GM12878 (cell line): Measurements from ENCODE around the gene STAT4. TPM values are rescaled to one million over a fixed set of nuclear protein-coding genes. Genes with fewer than 3 reads are reported as not detected.

ENCODE experiments used
- ATAC-seq: fragments of 200-7000 bp; cut with Tn5 transposase; 3 replicates; pipeline ENCODE4 v1.9.1; 2020; ENCODE audit warnings: mild to moderate bottlenecking, moderate library complexity
- BruUV-seq: library from RNA; stranded (reverse); fragments of 400-500 nt; replicated peaks from 2 replicates; lab custom pipeline; 2021; lab: Mats Ljungman, UMichigan
- CTCF ChIA-PET: fragments of 300-600 bp; sonication (Branson Sonifier 250); formaldehyde crosslinking; extraction: SDS; loops from one replicate; lab custom pipeline; 2021; ENCODE audit warnings: inconsistent platforms; lab: Yijun Ruan, JAX
- POLR2A ChIA-PET: fragments of 350-600 bp; formaldehyde crosslinking; extraction: SDS; loops from one replicate; lab custom pipeline; 2021; ENCODE audit warnings: inconsistent platforms; lab: Charles Lee
- RAD21 ChIA-PET: fragments of 300-600 bp; sonication (Branson Sonifier 250); formaldehyde crosslinking; loops from one replicate; lab custom pipeline; 2023; ENCODE audit warnings: antibody characterized with exemption; ENCODE audit not compliant: unreplicated experiment; lab: Charles Lee
- SMC1A ChIA-PET: fragments of 300-600 bp; sonication (Branson Sonifier 250); formaldehyde crosslinking; loops from one replicate; lab custom pipeline; 2023; ENCODE audit not compliant: unreplicated experiment, uncharacterized antibody; lab: Charles Lee
- DNase-seq: peaks from one replicate; pipeline ENCODE4 v3.0.0-alpha.2; 2011; ENCODE audit warnings: low read depth, low spot score
- FAIRE-seq: peaks from 3 replicates; lab custom pipeline; 2011; peaks lifted over from hg19 to GRCh38; lab: Jason Lieb, UNC
- H2AFZ ChIP-seq: 2 replicates; pipeline ENCODE4 v1.6.0; 2011; ENCODE audit warnings: low read depth, low read length, control low read depth; ENCODE audit not compliant: control insufficient read depth
- H3K27ac ChIP-seq: 2 replicates; pipeline ENCODE4 v1.5.1; 2011; ENCODE audit warnings: control low read depth; ENCODE audit not compliant: control insufficient read depth, insufficient read depth
- H3K27me3 ChIP-seq, 2 experiments: replicated peaks in 1 of 2; 2 replicates each; pipeline versions ENCODE4 v1.6.0 to v1.6.1; 2011; ENCODE audit warnings: low read length in 1 of 2; ENCODE audit not compliant: control insufficient read depth in 2 of 2, insufficient read depth in 2 of 2
- H3K36me3 ChIP-seq, 2 experiments: 2 replicates each; pipeline ENCODE4 v1.5.1; 2011; ENCODE audit warnings: low read length in 1 of 2; ENCODE audit not compliant: control insufficient read depth in 2 of 2, insufficient read depth in 2 of 2
- H3K4me1 ChIP-seq: 2 replicates; pipeline ENCODE4 v1.6.1; 2011; ENCODE audit warnings: mild to moderate bottlenecking, low read length, moderate library complexity, mixed read lengths; ENCODE audit not compliant: control insufficient read depth, insufficient read depth
- H3K4me2 ChIP-seq: 2 replicates; pipeline ENCODE4 v1.6.0; 2011; ENCODE audit warnings: control low read depth; ENCODE audit not compliant: control insufficient read depth, insufficient read depth
- H3K4me3 ChIP-seq: fragments of 200-600 bp; sonication (generic); 2 replicates; pipeline ENCODE4 v1.5.1; 2016
- H3K79me2 ChIP-seq: 2 replicates; pipeline ENCODE4 v1.6.0; 2011; ENCODE audit warnings: low read length; ENCODE audit not compliant: control insufficient read depth, insufficient read depth
- H3K9ac ChIP-seq: 2 replicates; pipeline ENCODE4 v1.8.0; 2011; ENCODE audit warnings: low read length, control low read depth, mixed read lengths; ENCODE audit not compliant: control insufficient read depth, insufficient read depth
- H3K9me3 ChIP-seq: replicated peaks from 3 replicates; pipeline ENCODE4 v1.5.1; 2011; ENCODE audit warnings: mild to moderate bottlenecking, low read length; ENCODE audit not compliant: control insufficient read depth, insufficient read depth
- H4K20me1 ChIP-seq: 2 replicates; pipeline ENCODE4 v1.6.0; 2011; ENCODE audit not compliant: control insufficient read depth, insufficient read depth
- CBFB ChIP-seq: IDR thresholded peaks from 2 replicates; pipeline ENCODE4 v1.6.1; 2016; ENCODE audit warnings: antibody characterized with exemption, low read depth
- CEBPB ChIP-seq, 2 experiments: fragments of 150-350 bp in 1 of 2; IDR thresholded peaks; 2 replicates each; pipeline ENCODE4 v1.6.1; 2012 to 2014; ENCODE audit warnings: low read depth in 2 of 2, low read length in 2 of 2, borderline replicate concordance in 1 of 2, inconsistent platforms in 1 of 2
- EGR1 ChIP-seq, 2 experiments: IDR thresholded peaks; 1 replicate in 1 of 2; 2 replicates in 1 of 2; pipeline ENCODE4 v1.6.1; 2011 to 2012; ENCODE audit warnings: low read depth in 2 of 2, low read length in 2 of 2, borderline replicate concordance in 1 of 2, mild to moderate bottlenecking in 1 of 2, moderate library complexity in 1 of 2
- ESRRA ChIP-seq: IDR thresholded peaks from 2 replicates; pipeline ENCODE4 v1.6.1; 2012; ENCODE audit warnings: mild to moderate bottlenecking, low read length, improper control_type of control experiment
- ETV6 ChIP-seq, 2 experiments: fragments of 450-650 bp in 1 of 2; IDR thresholded peaks in 1 of 2; conservative IDR thresholded peaks in 1 of 2; 2 replicates each; pipeline ENCODE4 v1.6.1; 2014; ENCODE audit warnings: antibody characterized with exemption in 1 of 2, borderline replicate concordance in 1 of 2, low read depth in 1 of 2, mild to moderate bottlenecking in 1 of 2, moderate library complexity in 1 of 2
- GABPA ChIP-seq: IDR thresholded peaks from 2 replicates; pipeline ENCODE4 v1.6.1; 2014; ENCODE audit warnings: antibody characterized with exemption, low read depth, mild to moderate bottlenecking, inconsistent platforms
- KAT2A ChIP-seq: conservative IDR thresholded peaks from 2 replicates; pipeline ENCODE4 v1.6.1; 2011; ENCODE audit warnings: low read depth, low read length; ENCODE audit not compliant: control insufficient read depth
- MTA3 ChIP-seq: IDR thresholded peaks from 2 replicates; pipeline ENCODE4 v1.6.1; 2012; ENCODE audit warnings: low read length, inconsistent platforms, borderline replicate concordance
- NBN ChIP-seq: fragments of 450-650 bp; IDR thresholded peaks from 2 replicates; pipeline ENCODE4 v1.6.1; 2016
- PAX5 ChIP-seq: IDR thresholded peaks from 2 replicates; pipeline ENCODE4 v1.6.1; 2011; ENCODE audit warnings: low read depth, low read length, borderline replicate concordance
- RAD51 ChIP-seq: fragments of 450-650 bp; IDR thresholded peaks from 2 replicates; pipeline ENCODE4 v1.6.1; 2016; ENCODE audit warnings: moderate library complexity, mild to moderate bottlenecking, inconsistent platforms
- RCOR1 ChIP-seq: conservative IDR thresholded peaks from 2 replicates; pipeline ENCODE4 v1.6.1; 2012; ENCODE audit warnings: low read depth, low read length, improper control_type of control experiment
- SREBF1 ChIP-seq: IDR thresholded peaks from 2 replicates; pipeline ENCODE4 v1.6.1; 2012; ENCODE audit warnings: mild to moderate bottlenecking, low read length
- SRF ChIP-seq, 2 experiments: IDR thresholded peaks; 2 replicates each; pipeline ENCODE4 v1.6.1; 2011; ENCODE audit warnings: low read depth in 2 of 2, low read length in 2 of 2, mild to moderate bottlenecking in 1 of 2, moderate library complexity in 1 of 2
- STAT3 ChIP-seq: IDR thresholded peaks from 2 replicates; pipeline ENCODE4 v1.6.1; 2011; ENCODE audit warnings: low read depth, low read length, improper control_type of control experiment
- SUZ12 ChIP-seq: fragments of 200-600 bp; sonication (generic); IDR thresholded peaks from one replicate; pipeline ENCODE4 v1.6.1; 2018; ENCODE audit warnings: antibody characterized with exemption, mild to moderate bottlenecking; ENCODE audit not compliant: unreplicated experiment
- ZNF274 ChIP-seq: IDR thresholded peaks from one replicate; pipeline ENCODE4 v1.8.0; 2011; ENCODE audit not compliant: insufficient read length, insufficient read depth
- WGBS: methylation state at CpG from one replicate; pipeline ENCODE4 v1.1.6; 2016; ENCODE audit warnings: low lambda C conversion rate; ENCODE audit not compliant: insufficient replicate concordance, insufficient coverage; ENCODE audit errors: missing lambda C conversion rate; 5-methylcytosine and 5-hydroxymethylcytosine counted together
- in situ Hi-C: fragments of 300-500 bp; cut with MboI; formaldehyde crosslinking; loops from 9 replicates; pipeline ENCODE4 v1.14.3; 2018; ENCODE audit warnings: mixed read lengths
- intact Hi-C: fragments of 100-400 bp; cut with micrococcal nuclease; formaldehyde crosslinking; loops from one replicate; pipeline ENCODE4 v1.14.2; 2022; ENCODE audit not compliant: unreplicated experiment
- polyA plus RNA-seq, 11 experiments: library from polyadenylated mRNA; depleted of rRNA in 4 of 11; unstranded in 6 of 11; stranded (reverse) in 5 of 11; fragments of >200 nt; fragmentation: Nextera tagmentation in 4 of 11; fragmentation: Illumina TruSeq in 1 of 11; extraction: Ambion mirVana in 4 of 11; extraction: Trizol in 1 of 11; gene quantifications; 1 replicate in 1 of 11; 2 replicates in 10 of 11; pipeline versions ENCODE4 v1.2.1 to v1.2.3, GENCODE V29; 2011 to 2016; ENCODE audit warnings: inconsistent platforms in 2 of 11, missing spikeins in 2 of 11, low read depth in 1 of 11
- total RNA-seq, 4 experiments: library from RNA; depleted of rRNA in 3 of 4; stranded (reverse); fragments of >200 nt in 3 of 4; fragmentation: Illumina TruSeq in 1 of 4; extraction: Trizol in 1 of 4; gene quantifications; 2 replicates each; pipeline versions ENCODE4 v1.2.1 to v1.2.3, GENCODE V29; 2013 to 2021
- TF ChIP-seq, protein P1 (sequence below): fragments of 450-650 bp; IDR thresholded peaks from 2 replicates; pipeline ENCODE4 v1.6.1; 2017; ENCODE audit warnings: mild to moderate bottlenecking, low read depth, inconsistent platforms; ENCODE audit not compliant: poor library complexity, severe bottlenecking
- TF ChIP-seq, protein P2 (sequence below): fragments of 450-650 bp; formaldehyde crosslinking; IDR thresholded peaks from 2 replicates; pipeline ENCODE4 v1.4.0; 2022; ENCODE audit warnings: mild to moderate bottlenecking, moderate library complexity

STAT4 gene
- total and polyA plus RNA-seq, 10 of the 15 experiments (the other 5 are each of a cell fraction or from before 2014, with no cell fraction given): 3.1 to 9.3 (median 7.1) TPM

DNA sequence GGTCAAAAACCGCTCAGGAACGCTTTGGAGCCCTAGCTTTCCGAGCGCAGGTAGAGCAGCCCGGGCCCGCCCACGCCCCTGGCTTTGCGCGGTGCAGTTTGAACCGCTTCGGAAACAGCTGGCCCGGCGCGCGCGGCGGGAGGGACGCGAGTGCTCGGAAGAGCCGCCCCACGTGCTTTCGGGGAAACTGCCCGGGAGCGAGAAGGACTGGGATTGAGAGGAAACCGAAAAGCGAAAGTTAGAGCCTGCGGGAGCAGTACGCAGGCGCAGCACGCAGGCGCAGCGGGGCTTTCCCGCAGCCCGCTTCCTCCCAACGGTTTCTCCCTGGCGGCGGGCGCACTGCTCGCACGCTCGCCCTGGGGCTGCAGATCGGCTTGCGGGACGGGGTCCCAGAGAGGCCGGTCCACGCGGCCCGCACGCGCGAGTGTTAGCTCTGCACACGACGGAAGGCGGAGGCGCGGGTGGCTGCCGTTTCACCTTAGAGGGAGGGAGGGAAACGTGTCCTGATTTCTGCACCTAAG, 130.5 kb downstream of the STAT4 start:
- peaks cover 24% of the 10 kb centered on the region for H3K79me2 ChIP-seq
- H3K4me1 ChIP-seq: peaks cover 48% of the 10 kb centered on the region
- ChIA-PET SMC1A (interaction anchor here (0.8 to 2.7 kb wide), 6 partner anchors 9 to 138 kb away, joined by 3 to 16 read pairs (median 6); no protein-coding TSS in a partner anchor), POLR2A (interaction anchor here (0.6 to 3.2 kb wide), 11 partner anchors 8 to 658 kb away, joined by 3 to 28 read pairs (median 3); partner anchors contain the start of genes NABP1 and STAT4), CTCF (interaction anchor here (1.0 to 2.2 kb wide), 5 partner anchors 9 to 92 kb away, joined by 3 to 8 read pairs (median 3); no protein-coding TSS in a partner anchor), RAD21 (interaction anchor here (0.5 to 3.1 kb wide), 10 partner anchors 8 to 486 kb away, joined by 3 to 18 read pairs (median 4); partner anchors contain the start of gene NEMP2)
- no peaks in the 10 kb centered on the region; the same call in 2 of the 3 replicates for H3K9me3 ChIP-seq
- ATAC-seq (peak; percentile 80), DNase-seq (peak; percentile 93), FAIRE-seq (peak; percentile 23)
- H4K20me1 ChIP-seq: no peaks in the 10 kb centered on the region
- H3K4me2 ChIP-seq: peak overlapping the region; percentile 98
- BruUV-seq: no TSS peak
- under 1% methylated on average over 59 of the region's 59 CpGs for WGBS
- H3K36me3 ChIP-seq: no peaks in the 10 kb centered on the region
- no peaks in the 10 kb centered on the region for H3K27me3 ChIP-seq
- peak overlapping the region; percentile 69 for H3K4me3 ChIP-seq
- H3K9ac ChIP-seq: peak overlapping the region; percentile 100
- in situ Hi-C loops: no loop called here
- peak overlapping the region; percentile 100 for H3K27ac ChIP-seq
- H2AFZ ChIP-seq: no peak overlapping the region
- intact Hi-C loops: loop anchor here (1.0 kb wide), 1 partner anchor 9 kb away; no protein-coding TSS in a partner anchor
- TF ChIP-seq, protein P1, sequence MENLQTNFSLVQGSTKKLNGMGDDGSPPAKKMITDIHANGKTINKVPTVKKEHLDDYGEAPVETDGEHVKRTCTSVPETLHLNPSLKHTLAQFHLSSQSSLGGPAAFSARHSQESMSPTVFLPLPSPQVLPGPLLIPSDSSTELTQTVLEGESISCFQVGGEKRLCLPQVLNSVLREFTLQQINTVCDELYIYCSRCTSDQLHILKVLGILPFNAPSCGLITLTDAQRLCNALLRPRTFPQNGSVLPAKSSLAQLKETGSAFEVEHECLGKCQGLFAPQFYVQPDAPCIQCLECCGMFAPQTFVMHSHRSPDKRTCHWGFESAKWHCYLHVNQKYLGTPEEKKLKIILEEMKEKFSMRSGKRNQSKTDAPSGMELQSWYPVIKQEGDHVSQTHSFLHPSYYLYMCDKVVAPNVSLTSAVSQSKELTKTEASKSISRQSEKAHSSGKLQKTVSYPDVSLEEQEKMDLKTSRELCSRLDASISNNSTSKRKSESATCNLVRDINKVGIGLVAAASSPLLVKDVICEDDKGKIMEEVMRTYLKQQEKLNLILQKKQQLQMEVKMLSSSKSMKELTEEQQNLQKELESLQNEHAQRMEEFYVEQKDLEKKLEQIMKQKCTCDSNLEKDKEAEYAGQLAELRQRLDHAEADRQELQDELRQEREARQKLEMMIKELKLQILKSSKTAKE: peak; percentile 53
- TF ChIP-seq NBN (peak; percentile 97), CEBPB (IDR thresholded peaks at IDR 0.05; ENCODE audit: borderline replicate concordance in 1 of 2, low read depth in 2 of 2, low read length in 2 of 2) (peak; percentile 17 to 73; a peak in 1 of 4 replicates), PAX5 (peak; percentile 92; the same call in 1 of the 2 replicates), ESRRA (no peak), CBFB (peak; percentile 85), EGR1 (IDR thresholded peaks at IDR 0.05; ENCODE audit: borderline replicate concordance in 1 of 2, low read depth in 2 of 2, low read length in 2 of 2) (peak; percentile 86 to 100), KAT2A (no peak), MTA3 (no peak), SREBF1 (no peak), SUZ12 (no peak), ETV6 (conservative IDR thresholded peaks at IDR 0.05 in 1 of 2, IDR thresholded peaks at IDR 0.05 in 1 of 2; ENCODE audit: borderline replicate concordance in 1 of 2, low read depth in 1 of 2) (peak in 1 of 2 experiments; percentile 92; a peak in 2 of 4 replicates), RCOR1 (no peak), SRF (IDR thresholded peaks at IDR 0.05; ENCODE audit: low read depth in 2 of 2, low read length in 2 of 2) (peak in 1 of 2 experiments; percentile 62; a peak in 1 of 4 replicates), RAD51 (peak; percentile 87), STAT3 (peak; percentile 99), ZNF274 (no peak), GABPA (peak; percentile 61; the same call in 1 of the 2 replicates)
- TF ChIP-seq, protein P2, sequence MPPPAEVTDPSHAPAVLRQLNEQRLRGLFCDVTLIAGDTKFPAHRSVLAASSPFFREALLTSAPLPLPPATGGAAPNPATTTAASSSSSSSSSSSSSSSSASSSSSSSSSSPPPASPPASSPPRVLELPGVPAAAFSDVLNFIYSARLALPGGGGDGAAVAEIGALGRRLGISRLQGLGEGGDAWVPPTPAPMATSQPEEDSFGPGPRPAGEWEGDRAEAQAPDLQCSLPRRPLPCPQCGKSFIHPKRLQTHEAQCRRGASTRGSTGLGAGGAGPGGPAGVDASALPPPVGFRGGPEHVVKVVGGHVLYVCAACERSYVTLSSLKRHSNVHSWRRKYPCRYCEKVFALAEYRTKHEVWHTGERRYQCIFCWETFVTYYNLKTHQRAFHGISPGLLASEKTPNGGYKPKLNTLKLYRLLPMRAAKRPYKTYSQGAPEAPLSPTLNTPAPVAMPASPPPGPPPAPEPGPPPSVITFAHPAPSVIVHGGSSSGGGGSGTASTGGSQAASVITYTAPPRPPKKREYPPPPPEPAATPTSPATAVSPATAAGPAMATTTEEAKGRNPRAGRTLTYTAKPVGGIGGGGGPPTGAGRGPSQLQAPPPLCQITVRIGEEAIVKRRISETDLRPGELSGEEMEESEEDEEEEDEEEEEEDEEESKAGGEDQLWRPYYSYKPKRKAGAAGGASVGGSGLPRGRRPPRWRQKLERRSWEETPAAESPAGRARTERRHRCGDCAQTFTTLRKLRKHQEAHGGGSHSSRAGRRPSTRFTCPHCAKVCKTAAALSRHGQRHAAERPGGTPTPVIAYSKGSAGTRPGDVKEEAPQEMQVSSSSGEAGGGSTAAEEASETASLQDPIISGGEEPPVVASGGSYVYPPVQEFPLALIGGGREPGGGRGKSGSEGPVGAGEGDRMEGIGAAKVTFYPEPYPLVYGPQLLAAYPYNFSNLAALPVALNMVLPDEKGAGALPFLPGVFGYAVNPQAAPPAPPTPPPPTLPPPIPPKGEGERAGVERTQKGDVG (CRISPR knock-in tag): no peak
